Astrocyte (in vitro differentiated cells and primary cell): ENCODE data around the gene RTN4. TPM values are rescaled to one million over a fixed set of nuclear protein-coding genes. Genes with fewer than 3 reads are reported as not detected.
A peak's percentile ranks its signal among the peaks of the same experiment; 100 is the strongest.

Experiments
- DNase-seq: peaks from one replicate; pipeline ENCODE4 v3.0.0-alpha.2; 2010; ENCODE audit warnings: low read depth
- FAIRE-seq: peaks from 2 replicates; lab custom pipeline; 2011; peaks lifted over from hg19 to GRCh38; lab: Jason Lieb, UNC
- H2AFZ ChIP-seq: 2 replicates; pipeline ENCODE4 v1.6.0; 2012; ENCODE audit warnings: low read depth, low read length, inconsistent platforms
- H3K27ac ChIP-seq: 2 replicates; pipeline ENCODE4 v1.5.1; 2011; ENCODE audit warnings: low read depth, low read length, inconsistent platforms
- H3K27me3 ChIP-seq: 2 replicates; pipeline ENCODE4 v1.6.0; 2011; ENCODE audit warnings: low read length, inconsistent platforms; ENCODE audit not compliant: insufficient read depth
- H3K36me3 ChIP-seq: 2 replicates; pipeline ENCODE4 v1.5.1; 2011; ENCODE audit warnings: low read length, inconsistent platforms; ENCODE audit not compliant: insufficient read depth
- H3K4me1 ChIP-seq: 2 replicates; pipeline ENCODE4 v1.5.1; 2011; ENCODE audit warnings: low read length, inconsistent platforms; ENCODE audit not compliant: insufficient read depth
- H3K4me2 ChIP-seq: 2 replicates; pipeline ENCODE4 v1.6.0; 2012; ENCODE audit warnings: low read length, inconsistent platforms
- H3K4me3 ChIP-seq: 2 replicates; pipeline ENCODE4 v1.5.1; 2011; ENCODE audit warnings: low read depth, mild to moderate bottlenecking, low read length, inconsistent platforms; ENCODE audit not compliant: insufficient read depth
- H3K79me2 ChIP-seq: 2 replicates; pipeline ENCODE4 v1.6.0; 2012; ENCODE audit warnings: mild to moderate bottlenecking, low read length, inconsistent platforms; ENCODE audit not compliant: insufficient read depth
- H3K9ac ChIP-seq: 2 replicates; pipeline ENCODE4 v1.6.0; 2012; ENCODE audit warnings: mild to moderate bottlenecking, low read length, inconsistent platforms
- H3K9me3 ChIP-seq: 2 replicates; pipeline ENCODE4 v1.5.1; 2012; ENCODE audit warnings: low read depth, mild to moderate bottlenecking, low read length, inconsistent platforms; ENCODE audit not compliant: insufficient read depth
- H4K20me1 ChIP-seq: 2 replicates; pipeline ENCODE4 v1.6.0; 2012; ENCODE audit warnings: low read length, inconsistent platforms; ENCODE audit not compliant: insufficient read depth
- H3K27ac Mint-ChIP-seq: one replicate; pipeline ENCODE4 v1.8.0; 2021; ENCODE audit warnings: mild to moderate bottlenecking, mixed read lengths; ENCODE audit not compliant: unreplicated experiment
- H3K27me3 Mint-ChIP-seq: one replicate; pipeline ENCODE4 v1.8.0; 2021; ENCODE audit warnings: low read depth, mixed read lengths; ENCODE audit not compliant: unreplicated experiment
- H3K36me3 Mint-ChIP-seq: one replicate; pipeline ENCODE4 v1.8.0; 2021; ENCODE audit warnings: low read depth, mixed read lengths; ENCODE audit not compliant: unreplicated experiment
- H3K4me1 Mint-ChIP-seq: one replicate; pipeline ENCODE4 v1.8.0; 2021; ENCODE audit warnings: low read depth, mixed read lengths; ENCODE audit not compliant: unreplicated experiment
- H3K4me3 Mint-ChIP-seq: one replicate; pipeline ENCODE4 v1.8.0; 2021; ENCODE audit warnings: mild to moderate bottlenecking, moderate library complexity, mixed read lengths; ENCODE audit not compliant: unreplicated experiment
- H3K9me3 Mint-ChIP-seq: one replicate; pipeline ENCODE4 v1.8.0; 2021; ENCODE audit warnings: mild to moderate bottlenecking, mixed read lengths; ENCODE audit not compliant: unreplicated experiment
- CTCF ChIP-seq: IDR thresholded peaks from 2 replicates; pipeline ENCODE4 v1.5.1; 2011; ENCODE audit warnings: low read depth, mild to moderate bottlenecking, inconsistent platforms, low read length, moderate library complexity; ENCODE audit not compliant: insufficient read depth
- EZH2 ChIP-seq: IDR thresholded peaks from 2 replicates; pipeline ENCODE4 v1.6.1; 2012; ENCODE audit warnings: mild to moderate bottlenecking, low read length, inconsistent platforms; ENCODE audit not compliant: insufficient read depth
- total RNA-seq: library from RNA; stranded (reverse); gene quantifications from 2 replicates; pipeline ENCODE4 v1.2.1, GENCODE V29; 2021

RTN4 gene
- total RNA-seq, 1 donor from 2014 or later = 541 TPM

DNA sequence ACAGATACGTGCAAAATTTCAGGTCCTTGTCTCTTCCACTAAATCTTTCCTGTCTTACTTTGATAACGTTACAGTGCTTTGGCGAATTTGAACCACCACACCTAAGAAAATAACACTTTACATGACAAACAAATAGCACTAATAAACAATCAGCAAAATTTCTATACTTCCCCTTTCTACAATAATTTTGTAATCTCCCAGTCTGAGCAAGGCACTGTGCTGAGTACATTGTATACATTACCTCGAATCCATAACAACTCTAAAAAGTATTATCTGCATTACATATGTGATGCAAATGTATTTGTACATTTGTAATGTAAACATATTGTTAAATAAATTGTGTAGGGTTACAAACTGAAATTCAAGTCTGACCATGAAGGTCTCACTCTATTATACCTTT lies 49.9 kb downstream of the RTN4 start:
- no peak overlapping the region for H3K4me3 Mint-ChIP-seq
- no peak for FAIRE-seq

DNA sequence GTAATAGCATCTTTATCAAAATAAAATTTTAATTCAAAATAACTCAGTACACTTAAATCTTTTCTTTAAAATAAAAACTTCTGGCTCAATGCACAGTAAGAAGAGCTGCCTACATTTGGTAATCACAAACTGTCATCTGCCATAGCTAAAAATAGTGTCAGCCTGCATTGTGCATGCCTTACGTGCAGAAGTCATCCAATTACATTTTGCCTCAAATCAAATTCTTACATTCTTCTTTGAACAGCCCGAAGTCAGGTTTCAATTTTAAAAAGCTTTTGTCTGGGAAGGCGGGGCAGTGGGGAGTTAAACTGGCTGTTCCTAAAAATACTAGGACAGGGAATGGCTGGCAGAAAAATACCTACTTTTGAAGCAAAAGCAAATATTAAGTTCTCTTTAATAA lies 51.1 kb downstream of the RTN4 start:
- Mint-ChIP-seq H3K36me3 (no peaks in the 10 kb centered on the region), H3K4me3 (no peak overlapping the region), H3K27me3 (no peaks in the 10 kb centered on the region), H3K4me1 (peaks cover 49% of the 10 kb centered on the region), H3K9me3 (no peaks in the 10 kb centered on the region), H3K27ac (no peak overlapping the region)
- peak overlapping the region; percentile 48 for H3K27ac ChIP-seq
- H3K27me3 ChIP-seq = no peaks in the 10 kb centered on the region
- no peak overlapping the region for H3K9ac ChIP-seq
- FAIRE-seq = no peak
- H3K9me3 ChIP-seq = no peaks in the 10 kb centered on the region
- peaks cover 20% of the 10 kb centered on the region for H3K4me1 ChIP-seq
- H3K4me3 ChIP-seq = no peak overlapping the region
- H4K20me1 ChIP-seq = peaks cover 98% of the 10 kb centered on the region
- H3K36me3 ChIP-seq = no peaks in the 10 kb centered on the region
- peak overlapping the region; percentile 72 for H3K4me2 ChIP-seq
- no peak for TF ChIP-seq CTCF
- TF ChIP-seq EZH2 = no peak
- peak; percentile 81 for DNase-seq
- no peak overlapping the region for H2AFZ ChIP-seq
- peaks cover 100% of the 10 kb centered on the region for H3K79me2 ChIP-seq

More for the DNA sequence above, 49.9 kb downstream of the RTN4 start:
- Histone ChIP-seq H3K9me3 (no peaks in the 10 kb centered on the region), H3K27me3 (no peaks in the 10 kb centered on the region), H3K4me2 (peak overlapping the region; percentile 72), H3K79me2 (peaks cover 100% of the 10 kb centered on the region), H3K36me3 (no peaks in the 10 kb centered on the region), H4K20me1 (peaks cover 99% of the 10 kb centered on the region), H3K4me1 (peaks cover 20% of the 10 kb centered on the region), H2AFZ (no peak overlapping the region), H3K4me3 (no peak overlapping the region), H3K9ac (no peak overlapping the region), H3K27ac (no peak overlapping the region)
- H3K27me3 Mint-ChIP-seq = no peaks in the 10 kb centered on the region
- no peaks in the 10 kb centered on the region for H3K36me3 Mint-ChIP-seq
- peak overlapping the region; percentile 36 for H3K27ac Mint-ChIP-seq
- TF ChIP-seq EZH2 (no peak), CTCF (no peak)
- H3K9me3 Mint-ChIP-seq = no peaks in the 10 kb centered on the region
- no peak for DNase-seq
- H3K4me1 Mint-ChIP-seq = peaks cover 46% of the 10 kb centered on the region

GRCh38 chr2:54997826-54998225 lies 52.4 kb downstream of the RTN4 start:
- Histone ChIP-seq H4K20me1 (peaks cover 98% of the 10 kb centered on the region), H3K9ac (no peak overlapping the region), H3K9me3 (no peaks in the 10 kb centered on the region), H3K4me1 (peaks cover 20% of the 10 kb centered on the region), H3K4me3 (no peak overlapping the region), H2AFZ (no peak overlapping the region), H3K79me2 (peaks cover 100% of the 10 kb centered on the region), H3K27me3 (no peaks in the 10 kb centered on the region), H3K27ac (no peak overlapping the region), H3K4me2 (no peak overlapping the region), H3K36me3 (no peaks in the 10 kb centered on the region)
- H3K27ac Mint-ChIP-seq = no peak overlapping the region
- H3K36me3 Mint-ChIP-seq = no peaks in the 10 kb centered on the region
- H3K4me3 Mint-ChIP-seq = peak overlapping the region; percentile 47
- FAIRE-seq = no peak
- no peaks in the 10 kb centered on the region for H3K9me3 Mint-ChIP-seq
- H3K27me3 Mint-ChIP-seq = no peaks in the 10 kb centered on the region
- no peak for DNase-seq
- TF ChIP-seq CTCF = no peak
- H3K4me1 Mint-ChIP-seq = peaks cover 52% of the 10 kb centered on the region
